ENCODE data around the gene BLOC1S3.

The BLOC1S3 gene

DNA sequence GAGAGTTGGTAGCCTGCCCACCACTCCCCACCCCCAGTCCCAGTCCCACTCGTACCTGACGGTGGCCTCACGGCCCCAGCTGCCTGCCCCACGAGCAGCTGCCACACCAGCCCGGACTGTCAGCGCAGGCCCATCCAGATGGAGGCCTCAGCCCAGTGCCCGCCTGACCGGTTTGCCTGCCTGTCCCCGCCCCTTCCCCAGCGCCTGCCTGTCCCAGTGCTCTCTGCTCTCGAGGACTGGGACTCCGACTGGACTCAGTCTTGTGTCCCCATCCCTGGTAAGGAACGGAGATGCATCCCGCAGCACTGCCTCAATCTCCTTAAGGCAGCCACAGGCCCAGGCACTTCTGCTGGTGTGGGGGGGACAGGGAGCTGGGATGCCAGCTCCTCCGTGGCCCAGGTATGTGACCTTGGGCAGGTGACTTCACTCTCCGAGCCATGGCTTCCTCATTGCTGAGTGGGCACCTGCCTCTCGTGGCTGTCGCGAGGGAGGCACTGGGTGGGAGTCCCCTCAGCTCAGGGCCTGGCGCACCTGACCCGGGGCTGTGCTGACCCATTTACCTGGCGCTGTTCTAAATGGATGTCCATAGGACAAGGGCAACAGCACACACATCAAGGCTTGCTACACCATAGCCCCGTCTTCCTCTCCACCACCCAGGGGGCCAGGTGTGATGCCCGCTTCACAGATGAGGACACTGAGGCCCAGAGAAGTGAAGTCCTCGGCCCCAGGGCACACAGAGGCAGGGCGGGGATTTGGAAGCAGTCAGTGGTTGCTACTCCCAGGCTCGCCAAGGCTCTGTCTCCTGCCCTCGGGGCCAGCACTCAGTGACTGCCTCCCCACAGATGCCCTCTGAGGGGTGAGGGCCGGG is 17.5 kb upstream of the BLOC1S3 start, which contains the start of gene NKPD1:
Gene NKPD1 (minus strand): TSS at position 113 of the 868 bp plus-strand sequence. CDS start 832 bp downstream, outside the sequence.
- no peaks in the 10 kb centered on the region for H3K36me3 ChIP-seq

DNA sequence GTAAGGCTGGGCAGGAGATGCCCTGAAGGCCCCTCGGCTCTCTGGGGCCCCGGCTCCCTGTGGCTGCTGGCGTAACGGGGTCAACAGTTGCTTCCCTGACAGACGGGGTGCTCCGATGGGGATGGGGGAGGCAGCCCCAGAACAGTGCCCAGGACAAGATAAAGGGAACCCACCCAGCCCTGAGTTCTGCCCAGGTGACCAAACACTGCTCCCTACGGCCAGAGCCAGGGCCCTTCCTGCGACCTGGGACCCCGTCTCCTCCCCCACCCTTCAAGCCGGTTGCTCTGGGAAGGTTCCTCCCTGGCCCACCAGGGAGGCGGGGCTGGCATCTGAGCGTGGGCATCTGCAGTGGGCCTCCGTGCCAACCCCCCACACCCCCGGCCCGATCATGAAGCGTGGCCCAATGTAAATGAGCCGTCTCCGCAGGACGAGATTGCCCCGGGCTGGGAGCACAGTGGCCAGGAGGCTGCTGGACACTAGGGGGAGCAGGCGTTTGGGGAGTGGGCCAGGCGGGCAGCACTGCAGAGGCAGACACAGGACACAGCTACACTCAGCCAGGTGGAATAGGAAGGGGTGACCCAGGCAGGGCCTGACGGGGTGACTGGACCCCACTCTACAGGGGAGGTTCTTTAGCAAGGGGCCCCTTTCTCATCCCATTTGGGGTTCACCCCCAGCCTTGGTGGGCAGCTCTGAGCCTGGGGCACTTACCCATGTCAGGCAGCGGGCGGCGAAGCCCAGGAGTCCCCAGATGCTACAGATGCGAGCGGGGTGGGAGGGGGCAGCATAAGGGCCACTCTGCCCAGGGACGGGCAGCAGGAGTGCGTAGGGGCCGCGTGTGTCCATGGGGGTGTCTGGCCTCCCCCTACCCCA is 16.6 kb upstream of the BLOC1S3 start:
- Histone ChIP-seq H3K9me3 (no peaks in the 10 kb centered on the region), H3K4me3 (ENCODE audit: low read depth in 1 of 2, low read length in 1 of 2) (no peak overlapping the region), H3K27me3 (peaks cover 41% of the 10 kb centered on the region), H3K4me1 (ENCODE audit: control insufficient read depth in 1 of 2, insufficient read depth in 1 of 2, low read depth in 1 of 2, low read length in 1 of 2) (peaks cover 20 to 22% of the 10 kb centered on the region in 2 experiments), H3K36me3 (no peaks in the 10 kb centered on the region), H3K27ac (no peak overlapping the region)
- TF ChIP-seq, protein P1, sequence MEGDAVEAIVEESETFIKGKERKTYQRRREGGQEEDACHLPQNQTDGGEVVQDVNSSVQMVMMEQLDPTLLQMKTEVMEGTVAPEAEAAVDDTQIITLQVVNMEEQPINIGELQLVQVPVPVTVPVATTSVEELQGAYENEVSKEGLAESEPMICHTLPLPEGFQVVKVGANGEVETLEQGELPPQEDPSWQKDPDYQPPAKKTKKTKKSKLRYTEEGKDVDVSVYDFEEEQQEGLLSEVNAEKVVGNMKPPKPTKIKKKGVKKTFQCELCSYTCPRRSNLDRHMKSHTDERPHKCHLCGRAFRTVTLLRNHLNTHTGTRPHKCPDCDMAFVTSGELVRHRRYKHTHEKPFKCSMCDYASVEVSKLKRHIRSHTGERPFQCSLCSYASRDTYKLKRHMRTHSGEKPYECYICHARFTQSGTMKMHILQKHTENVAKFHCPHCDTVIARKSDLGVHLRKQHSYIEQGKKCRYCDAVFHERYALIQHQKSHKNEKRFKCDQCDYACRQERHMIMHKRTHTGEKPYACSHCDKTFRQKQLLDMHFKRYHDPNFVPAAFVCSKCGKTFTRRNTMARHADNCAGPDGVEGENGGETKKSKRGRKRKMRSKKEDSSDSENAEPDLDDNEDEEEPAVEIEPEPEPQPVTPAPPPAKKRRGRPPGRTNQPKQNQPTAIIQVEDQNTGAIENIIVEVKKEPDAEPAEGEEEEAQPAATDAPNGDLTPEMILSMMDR (IDR thresholded peaks at IDR 0.05) = no peak

More for the DNA sequence above, 17.5 kb upstream of the BLOC1S3 start, which contains the start of gene NKPD1:
- H3K4me1 ChIP-seq (ENCODE audit: control insufficient read depth in 1 of 2, insufficient read depth in 1 of 2, low read depth in 1 of 2, low read length in 1 of 2) = peaks cover 14 to 15% of the 10 kb centered on the region in 2 experiments
- H3K27ac ChIP-seq = no peak within 1 kb of the TSS
- no peaks in the 10 kb centered on the region for H3K9me3 ChIP-seq
- TF ChIP-seq, protein P1 (IDR thresholded peaks at IDR 0.05) = no peak
- H3K27me3 ChIP-seq = peaks cover 50% of the 10 kb centered on the region
- no peak within 1 kb of the TSS for H3K4me3 ChIP-seq (ENCODE audit: low read depth in 1 of 2, low read length in 1 of 2)

- peaks cover 36% of the 10 kb centered on the region for H3K27me3 ChIP-seq
- H3K9me3 ChIP-seq = no peaks in the 10 kb centered on the region
- no peaks in the 10 kb centered on the region for H3K36me3 ChIP-seq
- H3K4me3 ChIP-seq (ENCODE audit: low read depth in 1 of 2, low read length in 1 of 2) = no peak overlapping the region
- TF ChIP-seq, protein P1 (IDR thresholded peaks at IDR 0.05) = no peak
- peaks cover 27 to 29% of the 10 kb centered on the region in 2 experiments for H3K4me1 ChIP-seq (ENCODE audit: control insufficient read depth in 1 of 2, insufficient read depth in 1 of 2, low read depth in 1 of 2, low read length in 1 of 2)
- H3K27ac ChIP-seq = no peak overlapping the region
These were observed 15.9 kb upstream of the BLOC1S3 start for GRCh38 chr19:45162608-45163143.

DNA sequence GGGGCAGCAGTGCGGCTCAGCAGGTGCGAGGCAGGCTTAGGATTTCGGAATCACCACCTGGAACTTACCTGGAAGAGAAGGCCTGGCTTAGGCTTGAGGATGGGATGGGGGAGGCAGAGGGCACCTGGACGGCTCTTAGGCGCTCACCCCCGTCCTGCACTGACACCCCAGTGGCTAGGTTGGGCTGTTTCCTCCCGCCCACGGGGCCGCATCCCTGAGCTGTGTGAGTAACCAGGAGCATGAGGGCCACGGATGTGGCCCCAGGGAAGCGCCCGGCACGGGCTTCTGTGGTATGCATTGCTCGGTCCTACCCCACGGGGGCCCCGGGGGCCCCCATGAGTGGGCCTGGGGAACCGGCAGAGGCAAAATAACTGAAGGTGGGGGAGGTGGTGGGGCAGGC is 15.4 kb upstream of the BLOC1S3 start:
- TF ChIP-seq, protein P1 (IDR thresholded peaks at IDR 0.05) = no peak
- H3K4me1 ChIP-seq (ENCODE audit: control insufficient read depth in 1 of 2, insufficient read depth in 1 of 2, low read depth in 1 of 2, low read length in 1 of 2) = peaks cover 29 to 32% of the 10 kb centered on the region in 2 experiments
- H3K4me3 ChIP-seq (ENCODE audit: low read depth in 1 of 2, low read length in 1 of 2) = no peak overlapping the region
- no peaks in the 10 kb centered on the region for H3K36me3 ChIP-seq
- no peak overlapping the region for H3K27ac ChIP-seq
- peaks cover 31% of the 10 kb centered on the region for H3K27me3 ChIP-seq
- H3K9me3 ChIP-seq = no peaks in the 10 kb centered on the region

DNA sequence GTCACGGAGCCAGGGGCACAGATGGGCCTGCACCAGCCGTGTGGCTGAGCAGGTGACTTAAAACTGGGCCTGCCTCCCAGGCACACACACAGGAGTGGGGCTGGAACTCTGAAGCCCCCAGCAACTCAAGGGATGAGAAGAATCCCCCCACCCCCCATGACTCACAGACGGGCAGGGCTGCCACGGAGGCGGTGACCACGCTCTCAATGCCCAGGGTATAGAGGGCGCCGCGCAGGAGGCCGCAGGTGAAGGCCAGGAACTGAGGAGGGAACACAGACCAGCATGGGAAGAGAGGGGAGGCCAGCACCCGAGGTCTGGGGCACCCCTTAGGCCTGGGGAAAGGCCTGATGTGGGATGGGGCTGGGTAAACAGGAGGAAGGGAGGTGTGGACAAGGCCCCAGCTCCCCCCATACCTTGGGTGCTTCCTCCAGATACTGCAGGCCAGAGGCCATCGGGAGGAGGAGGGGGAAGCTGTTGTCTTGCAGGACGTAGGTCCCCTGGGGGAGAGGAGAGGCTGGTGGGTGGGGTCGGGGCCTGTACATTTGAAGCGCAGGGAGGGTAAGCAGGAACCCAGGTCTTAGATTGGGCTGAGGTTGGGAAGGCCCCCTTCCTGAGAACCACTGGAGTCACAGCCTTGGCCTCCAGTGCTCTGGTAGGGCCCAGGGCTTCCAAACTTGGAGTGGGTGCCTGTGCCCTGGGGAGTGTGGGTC is 14.7 kb upstream of the BLOC1S3 start:
- H3K4me3 ChIP-seq (ENCODE audit: low read depth in 1 of 2, low read length in 1 of 2) = no peak overlapping the region
- no peak overlapping the region for H3K27ac ChIP-seq
- H3K9me3 ChIP-seq = no peaks in the 10 kb centered on the region
- H3K4me1 ChIP-seq (ENCODE audit: control insufficient read depth in 1 of 2, insufficient read depth in 1 of 2, low read depth in 1 of 2, low read length in 1 of 2) = peaks cover 37 to 40% of the 10 kb centered on the region in 2 experiments
- no peaks in the 10 kb centered on the region for H3K36me3 ChIP-seq
- H3K27me3 ChIP-seq = peaks cover 24% of the 10 kb centered on the region
- TF ChIP-seq, protein P1 (IDR thresholded peaks at IDR 0.05) = no peak
